ENCODE data around the gene B3GALT2.

DNA sequence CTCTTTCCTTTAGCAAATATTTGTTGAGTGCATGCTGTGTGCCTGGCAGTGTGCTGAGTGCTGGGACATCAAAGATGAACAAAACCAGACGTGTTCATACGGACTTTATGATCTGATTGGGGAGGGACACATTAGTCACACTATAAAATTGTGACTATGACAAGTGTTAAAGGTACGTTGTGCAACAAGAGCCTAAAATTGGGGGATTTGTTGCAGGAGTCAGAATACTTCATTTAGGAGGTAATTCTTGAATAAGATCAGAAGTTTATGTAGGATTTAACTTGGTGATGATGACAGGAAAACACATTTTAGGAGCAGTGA, 29.6 kb downstream of the B3GALT2 start:
- TF ChIP-seq CTCF (IDR thresholded peaks at IDR 0.05 in 4 of 5, conservative IDR thresholded peaks at IDR 0.05 in 1 of 5): no peak
- TF ChIP-seq POLR2A (IDR thresholded peaks at IDR 0.05): no peak

All from gastrocnemius medialis (tissue), 4 donors.